HEK293T (cell line): ENCODE measurements around the gene MIPEP.
"Not testable (repeated sequence)": the region's sequence is repeated elsewhere in the genome, so short reads cannot be mapped to it uniquely, and the experiment has no call there.

Experiments
- CTCF ChIA-PET: fragments of 350-600 bp; formaldehyde crosslinking; extraction: SDS; loops from one replicate; lab custom pipeline; 2021; ENCODE audit warnings: antibody characterized with exemption, inconsistent platforms; lab: Yijun Ruan, JAX
- POLR2A ChIA-PET: fragments of 350-600 bp; formaldehyde crosslinking; extraction: SDS; loops from one replicate; lab custom pipeline; 2020; ENCODE audit warnings: antibody characterized with exemption, inconsistent platforms; lab: Yijun Ruan, JAX
- DNase-seq: peaks from one replicate; pipeline ENCODE4 v3.0.0; 2012; ENCODE audit warnings: mixed read lengths; ENCODE audit errors: extremely low spot score
- ARNT ChIP-seq: fragments of 450-650 bp; IDR thresholded peaks from 2 replicates; pipeline ENCODE4 v1.6.1; 2017; ENCODE audit warnings: mild to moderate bottlenecking
- BHLHE40 ChIP-seq: fragments of 450-650 bp; IDR thresholded peaks from 2 replicates; pipeline ENCODE4 v1.6.1; 2016; ENCODE audit warnings: mild to moderate bottlenecking, moderate library complexity, borderline replicate concordance
- ELF4 ChIP-seq: fragments of 450-650 bp; IDR thresholded peaks from 2 replicates; pipeline ENCODE4 v1.6.1; 2017; ENCODE audit warnings: antibody characterized with exemption
- FOXA1 ChIP-seq: fragments of 450-650 bp; IDR thresholded peaks from 2 replicates; pipeline ENCODE4 v1.6.1; 2016; ENCODE audit warnings: mild to moderate bottlenecking
- FOXK2 ChIP-seq: fragments of 450-650 bp; IDR thresholded peaks from 2 replicates; pipeline ENCODE4 v1.6.1; 2016; ENCODE audit warnings: mild to moderate bottlenecking
- FOXM1 ChIP-seq: fragments of 450-650 bp; IDR thresholded peaks from 2 replicates; pipeline ENCODE4 v1.6.1; 2017; ENCODE audit warnings: mild to moderate bottlenecking, borderline replicate concordance
- HDGF ChIP-seq: fragments of 450-650 bp; IDR thresholded peaks from 2 replicates; pipeline ENCODE4 v1.6.1; 2017; ENCODE audit warnings: antibody characterized with exemption, borderline replicate concordance
- L3MBTL2 ChIP-seq: fragments of 450-650 bp; conservative IDR thresholded peaks from 2 replicates; pipeline ENCODE4 v1.6.1; 2016; ENCODE audit warnings: mild to moderate bottlenecking
- LEF1 ChIP-seq: fragments of 450-650 bp; IDR thresholded peaks from 2 replicates; pipeline ENCODE4 v1.6.1; 2017; ENCODE audit warnings: mild to moderate bottlenecking, borderline replicate concordance
- NFRKB ChIP-seq: fragments of 450-650 bp; IDR thresholded peaks from 2 replicates; pipeline ENCODE4 v1.6.1; 2016; ENCODE audit warnings: mild to moderate bottlenecking, moderate library complexity
- PKNOX1 ChIP-seq: fragments of 450-650 bp; IDR thresholded peaks from 2 replicates; pipeline ENCODE4 v1.6.1; 2016
- SP1 ChIP-seq: fragments of 450-650 bp; IDR thresholded peaks from 2 replicates; pipeline ENCODE4 v1.6.1; 2017
- SUZ12 ChIP-seq: fragments of 450-650 bp; IDR thresholded peaks from 2 replicates; pipeline ENCODE4 v1.6.1; 2016; ENCODE audit warnings: mild to moderate bottlenecking
- ZNF384 ChIP-seq: fragments of 450-650 bp; IDR thresholded peaks from 2 replicates; pipeline ENCODE4 v1.6.1; 2016

Gene MIPEP

DNA sequence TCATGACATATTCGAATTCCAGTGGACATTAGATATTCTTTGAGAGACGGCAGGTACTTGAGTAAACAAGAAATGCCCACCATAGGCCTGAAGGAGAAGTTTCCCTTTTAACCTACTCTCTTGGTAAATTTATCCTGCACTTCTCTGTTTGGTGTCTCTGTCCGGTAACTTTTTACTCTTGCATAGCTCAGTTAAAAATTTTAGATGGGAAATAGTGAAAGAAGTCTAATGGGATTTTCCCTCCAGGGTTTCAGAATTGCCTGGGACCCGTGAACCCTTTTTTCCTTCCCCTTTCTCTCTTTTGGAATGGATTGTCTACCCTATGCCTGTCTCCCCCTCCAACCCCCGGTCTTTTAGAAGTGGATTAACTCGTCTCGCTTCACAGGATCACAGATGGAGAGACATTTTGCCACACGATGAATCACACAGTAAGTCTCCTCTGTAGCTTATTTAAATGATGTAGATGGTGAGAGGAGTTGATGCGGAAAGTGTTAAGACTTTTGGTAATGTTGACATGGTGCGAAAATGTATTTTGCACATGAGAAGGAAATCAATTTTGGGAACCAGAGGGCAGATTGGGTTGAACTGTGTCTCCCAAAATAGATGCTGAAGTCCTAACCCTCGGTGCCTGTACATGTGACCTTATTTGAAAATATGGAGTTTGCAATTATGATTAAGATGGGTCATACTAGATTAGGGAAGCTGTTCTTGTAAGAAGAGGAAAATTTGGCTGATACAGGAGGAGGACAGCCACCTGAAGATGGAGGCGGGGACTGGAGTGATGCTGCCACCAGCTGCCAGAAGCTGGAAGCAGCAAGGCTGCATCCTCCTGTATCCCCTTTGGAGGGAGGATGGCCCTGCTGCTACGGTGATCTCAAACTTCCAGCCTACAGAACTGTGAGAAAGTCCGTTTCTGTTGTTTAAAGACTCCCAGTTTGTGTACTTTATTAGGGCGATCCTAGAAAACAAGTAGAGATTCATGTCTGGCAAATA lies 711 bp upstream of the MIPEP start:
- ChIA-PET POLR2A (interaction anchor here (0.9 kb wide), 1 partner anchor 424 kb away, joined by 3 read pairs; no protein-coding TSS in a partner anchor), CTCF (interaction anchor here (0.6 to 2.0 kb wide), 6 partner anchors 9 to 1578 kb away, joined by 3 to 5 read pairs (median 3); no protein-coding TSS in a partner anchor)
- no peak for DNase-seq
- no peak for TF ChIP-seq ELF4
- 0 out of 2 replicates have a peak, but pooled peaks have one; percentile 2 for TF ChIP-seq L3MBTL2

DNA sequence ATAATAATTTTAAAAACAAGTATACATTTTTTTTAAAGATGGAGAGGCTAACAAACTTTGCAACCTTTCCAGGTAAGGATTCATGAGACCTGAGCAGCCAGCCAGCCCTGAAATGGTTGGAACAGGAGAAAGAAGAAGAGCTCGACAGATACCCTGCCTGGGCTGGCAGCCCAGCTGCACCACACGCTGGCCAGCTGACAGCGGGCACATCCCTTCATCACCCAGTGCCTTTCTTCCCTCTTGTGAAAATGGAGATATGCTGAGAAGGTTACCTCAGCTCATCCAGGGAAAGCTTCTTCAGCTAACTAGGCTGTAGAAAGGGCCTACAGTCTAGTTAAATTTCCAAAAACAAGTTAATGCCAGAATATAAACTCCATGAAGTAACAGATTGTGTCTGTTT lies 4.8 kb downstream of the MIPEP start:
- CTCF ChIA-PET, POLR2A ChIA-PET, DNase-seq: not testable (repeated sequence)

DNA sequence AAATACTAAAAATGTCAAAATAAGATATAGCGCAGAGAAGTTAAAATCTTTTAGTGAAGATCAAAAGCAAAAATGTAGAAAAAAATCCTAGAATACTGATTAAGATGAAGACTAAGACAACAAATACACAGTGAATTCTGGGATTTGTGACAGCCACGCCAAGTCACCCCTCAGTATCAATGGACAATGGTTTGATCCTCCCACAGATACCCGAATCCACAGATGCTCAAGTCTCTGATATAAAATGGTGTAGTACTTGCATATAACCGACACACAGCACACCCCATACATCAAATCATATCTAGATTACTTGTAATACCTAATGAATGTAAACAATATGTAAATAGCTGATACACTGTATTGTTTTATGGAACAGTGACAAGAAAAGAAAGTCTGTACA lies 5.9 kb downstream of the MIPEP start:
- CTCF ChIA-PET, result no interaction called here
- TF ChIP-seq L3MBTL2 (no peak), FOXM1 (no peak), BHLHE40 (no peak), NFRKB (no peak), FOXK2 (no peak), ZNF384 (no peak), SP1 (no peak), SUZ12 (no peak)
- DNase-seq, result no peak

DNA sequence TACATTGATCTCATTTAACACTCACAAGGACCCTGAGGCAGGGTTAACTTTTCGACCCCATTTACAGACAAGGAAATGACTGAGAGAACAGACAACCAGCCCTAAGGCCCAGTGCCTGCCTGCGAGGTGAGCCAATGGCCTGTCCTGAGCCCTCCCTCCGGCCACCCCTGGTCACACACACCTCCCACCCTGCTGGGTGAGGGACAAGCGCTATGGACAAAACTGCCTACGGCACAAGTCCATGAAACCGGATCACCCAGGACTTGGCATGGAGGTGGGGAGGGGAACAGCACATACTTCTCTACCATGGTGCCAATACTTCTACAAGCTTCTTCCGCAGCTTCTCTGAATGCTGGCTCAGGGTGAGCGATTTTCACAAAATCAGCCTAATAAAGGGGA lies 7.8 kb downstream of the MIPEP start:
- POLR2A ChIA-PET, DNase-seq: not testable (repeated sequence)
- CTCF ChIA-PET, result interaction anchor here (0.7 kb wide), 1 partner anchor 315 kb away, joined by 4 read pairs; no protein-coding TSS in a partner anchor

More for the DNA sequence above, 5.9 kb downstream of the MIPEP start:
- POLR2A ChIA-PET, result no interaction called here

- POLR2A ChIA-PET, DNase-seq, CTCF ChIA-PET: not testable (repeated sequence)
Measured at GRCh38 chr13:23880493-23881401, 8.5 kb downstream of the MIPEP start.

DNA sequence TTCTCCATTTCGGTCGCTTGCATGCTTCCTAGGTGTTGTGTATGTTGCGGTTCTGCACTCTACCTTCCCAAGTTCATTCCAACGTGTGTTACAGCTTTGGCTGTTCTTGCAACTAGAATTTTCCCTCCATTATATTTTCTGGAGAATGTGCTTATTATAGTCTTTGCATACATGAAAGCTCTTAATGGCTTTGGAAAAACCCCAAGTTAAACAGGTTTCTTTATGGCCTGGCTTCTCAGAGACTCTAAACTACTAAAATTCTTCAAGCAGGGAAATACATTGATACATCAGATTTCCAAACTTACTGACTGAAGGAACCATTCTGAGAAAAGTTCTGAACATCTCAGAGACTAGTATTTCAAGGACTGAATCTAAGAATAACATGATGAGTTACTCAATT lies 11.9 kb downstream of the MIPEP start:
- no peak for TF ChIP-seq SP1
- TF ChIP-seq HDGF, result no peak
- TF ChIP-seq FOXA1, result no peak
- TF ChIP-seq ARNT, result no peak
- TF ChIP-seq LEF1, result no peak
- TF ChIP-seq NFRKB, result no peak
- ChIA-PET CTCF (no interaction called here), POLR2A (no interaction called here)
- DNase-seq, result no peak

DNA sequence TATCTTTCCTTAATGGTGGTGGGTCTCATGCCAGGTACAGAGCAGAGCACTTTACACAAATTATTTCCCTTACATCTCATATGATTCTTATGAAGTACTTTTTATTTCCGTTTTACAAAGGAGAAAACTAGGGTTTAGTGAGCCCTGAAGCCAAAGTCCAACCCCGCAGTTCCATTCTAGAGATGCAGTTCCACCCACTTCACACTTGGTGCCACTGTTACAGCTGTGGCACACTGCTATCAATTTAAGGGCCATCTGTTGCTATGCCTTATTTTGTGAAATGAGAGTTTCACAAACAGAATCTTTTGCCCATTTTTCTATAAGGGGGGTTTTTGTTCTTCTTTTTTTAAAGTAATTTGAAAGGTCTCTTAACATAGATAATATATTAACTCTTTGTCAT lies 12.9 kb downstream of the MIPEP start:
- ChIA-PET CTCF (interaction anchor here (0.6 kb wide), 1 partner anchor 316 kb away, joined by 3 read pairs; no protein-coding TSS in a partner anchor), POLR2A (no interaction called here)
- no peak for TF ChIP-seq SP1
- no peak for DNase-seq

DNA sequence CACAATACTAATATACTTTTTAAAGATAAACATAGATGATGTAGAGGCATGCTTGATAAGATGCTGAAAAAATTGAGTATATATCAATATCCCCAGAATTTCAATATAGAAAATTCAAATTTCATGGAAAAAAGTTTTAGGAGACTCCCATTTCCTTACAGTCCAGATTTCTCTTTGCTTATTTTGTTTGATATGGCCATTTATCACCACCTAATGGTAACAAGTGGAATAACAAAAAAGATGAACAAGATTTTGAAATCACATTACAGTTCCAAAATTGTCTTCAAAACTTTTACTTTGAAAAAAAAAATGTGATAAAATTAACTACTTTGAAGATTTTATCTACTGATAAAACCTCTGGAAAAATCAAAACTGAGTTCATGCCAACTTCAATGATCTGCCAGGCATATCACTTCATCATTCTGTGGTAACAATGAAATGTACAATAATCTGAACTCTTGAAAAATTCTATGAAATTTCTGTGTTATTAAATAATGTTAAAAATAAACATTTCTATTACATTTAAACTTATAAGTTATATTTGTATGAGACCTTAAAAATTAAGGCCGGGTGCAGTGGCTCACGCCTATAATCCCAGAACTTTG lies 17.5 kb downstream of the MIPEP start:
- ChIA-PET POLR2A (no interaction called here), CTCF (no interaction called here)
- DNase-seq, result peak; percentile 12

More for the DNA sequence above, 17.5 kb downstream of the MIPEP start:
- no peak for TF ChIP-seq SP1
- no peak for TF ChIP-seq FOXA1
- no peak for TF ChIP-seq FOXM1
- TF ChIP-seq HDGF, result no peak
- no peak for TF ChIP-seq PKNOX1
- no peak for TF ChIP-seq ZNF384
- TF ChIP-seq FOXK2, result no peak
